A673 (cell line): ENCODE data around the gene MKRN2. TPM values are rescaled to one million over a fixed set of nuclear protein-coding genes. Genes with fewer than 3 reads are reported as not detected.
"Not testable (repeated sequence)": the region's sequence is repeated elsewhere in the genome, so short reads cannot be mapped to it uniquely, and the experiment has no call there.

Experiments
- BruUV-seq: library from RNA; stranded (reverse); fragments of 400-500 nt; replicated peaks from 2 replicates; lab custom pipeline; 2021; lab: Mats Ljungman, UMichigan
- CTCF ChIA-PET: fragments of 300-600 bp; sonication (Branson Sonifier 250); formaldehyde crosslinking; loops from one replicate; lab custom pipeline; 2022; ENCODE audit warnings: antibody characterized with exemption; lab: Charles Lee
- POLR2A ChIA-PET: fragments of 300-600 bp; sonication (Branson Sonifier 250); formaldehyde crosslinking; loops from one replicate; lab custom pipeline; 2022; ENCODE audit warnings: antibody characterized with exemption; ENCODE audit not compliant: low non-redundant PET; lab: Charles Lee
- DNase-seq: peaks from one replicate; pipeline ENCODE4 v3.0.0-alpha.2; 2015; ENCODE audit warnings: low spot score
- H3K27ac ChIP-seq: fragments of 200-600 bp; sonication (generic); 2 replicates; pipeline ENCODE4 v1.5.1; 2016; ENCODE audit warnings: mixed run types, low read depth, mild to moderate bottlenecking, mixed read lengths, antibody characterized with exemption, low read length; ENCODE audit not compliant: poor library complexity, severe bottlenecking
- H3K27me3 ChIP-seq: fragments of 200-600 bp; sonication (generic); replicated peaks from 2 replicates; pipeline ENCODE4 v1.6.1; 2017; ENCODE audit warnings: mixed run types, low read depth, mild to moderate bottlenecking, mixed read lengths, antibody characterized with exemption, low read length; ENCODE audit not compliant: insufficient read depth, poor library complexity
- H3K36me3 ChIP-seq: fragments of 200-600 bp; sonication (generic); 2 replicates; pipeline ENCODE4 v1.6.1; 2016; ENCODE audit warnings: mixed run types, mild to moderate bottlenecking, mixed read lengths, antibody characterized with exemption, low read length; ENCODE audit not compliant: insufficient read depth, poor library complexity, severe bottlenecking
- H3K4me1 ChIP-seq: fragments of 200-600 bp; sonication (generic); 2 replicates; pipeline ENCODE4 v1.6.1; 2017; ENCODE audit warnings: mixed run types, mild to moderate bottlenecking, mixed read lengths, antibody characterized with exemption, low read length; ENCODE audit not compliant: insufficient read depth, poor library complexity, severe bottlenecking
- H3K4me3 ChIP-seq: fragments of 200-600 bp; sonication (generic); 2 replicates; pipeline ENCODE4 v1.5.1; 2016; ENCODE audit warnings: low read depth, mixed run types, mild to moderate bottlenecking, mixed read lengths, low read length; ENCODE audit not compliant: poor library complexity, severe bottlenecking
- H3K9me3 ChIP-seq: fragments of 200-600 bp; sonication (generic); 2 replicates; pipeline ENCODE4 v1.6.1; 2016; ENCODE audit warnings: mixed run types, low read depth, mild to moderate bottlenecking, mixed read lengths, antibody characterized with exemption, low read length; ENCODE audit not compliant: poor library complexity, severe bottlenecking
- CTCF ChIP-seq: fragments of 300-800, 200-600 bp; sonication (generic); conservative IDR thresholded peaks from 2 replicates; pipeline ENCODE4 v1.5.1; 2017; ENCODE audit warnings: low read depth, mild to moderate bottlenecking, antibody characterized with exemption, low read length, moderate library complexity, mixed read lengths
- EZH2 ChIP-seq: fragments of 200-600 bp; sonication (generic); IDR thresholded peaks from 2 replicates; pipeline ENCODE4 v1.6.1; 2017; ENCODE audit warnings: borderline replicate concordance, low read depth, mild to moderate bottlenecking, mixed read lengths, antibody characterized with exemption, low read length; ENCODE audit not compliant: poor library complexity, severe bottlenecking
- intact Hi-C: fragments of 100-400 bp; cut with micrococcal nuclease; formaldehyde crosslinking; loops from one replicate; pipeline ENCODE4 v1.10.0; 2022; ENCODE audit not compliant: unreplicated experiment
- total RNA-seq: library from RNA; stranded (reverse); gene quantifications from 2 replicates; pipeline ENCODE4 v1.2.3, GENCODE V29; 2021

Gene MKRN2
- total RNA-seq, 1 experiment from 2014 or later = 47.3 TPM

- Histone ChIP-seq H3K27ac (no peak overlapping the region), H3K27me3 (no peaks in the 10 kb centered on the region), H3K4me1 (no peaks in the 10 kb centered on the region), H3K4me3 (no peak overlapping the region), H3K36me3 (no peaks in the 10 kb centered on the region), H3K9me3 (no peaks in the 10 kb centered on the region)
- ChIA-PET POLR2A (no interaction called here), CTCF (no interaction called here)
- intact Hi-C loops = no loop called here
- TF ChIP-seq CTCF (no peak), EZH2 (no peak)
- BruUV-seq = no TSS peak
- DNase-seq = no peak
These were observed 71.9 kb downstream of the MKRN2 start for GRCh38 chr3:12628813-12629212.

- no peak overlapping the region for H3K27ac ChIP-seq
- H3K27me3 ChIP-seq = no peaks in the 10 kb centered on the region
- H3K4me3 ChIP-seq = no peak overlapping the region
- CTCF ChIA-PET = no interaction called here
- H3K9me3 ChIP-seq = no peaks in the 10 kb centered on the region
- POLR2A ChIA-PET = no interaction called here
- intact Hi-C loops = no loop called here
- H3K36me3 ChIP-seq = no peaks in the 10 kb centered on the region
- DNase-seq = no peak
- TF ChIP-seq CTCF (no peak), EZH2 (no peak)
- BruUV-seq = no TSS peak
- no peaks in the 10 kb centered on the region for H3K4me1 ChIP-seq
These were observed 72.7 kb downstream of the MKRN2 start for GRCh38 chr3:12629560-12629959.

- H3K27ac ChIP-seq = no peak overlapping the region
- intact Hi-C loops = no loop called here
- no peaks in the 10 kb centered on the region for H3K9me3 ChIP-seq
- no peak for DNase-seq
- no TSS peak for BruUV-seq
- H3K4me1 ChIP-seq = no peaks in the 10 kb centered on the region
- no peaks in the 10 kb centered on the region for H3K36me3 ChIP-seq
- H3K4me3 ChIP-seq = no peak overlapping the region
- no peaks in the 10 kb centered on the region for H3K27me3 ChIP-seq
- CTCF ChIA-PET = no interaction called here
- TF ChIP-seq EZH2 = no peak
- TF ChIP-seq CTCF = no peak
- POLR2A ChIA-PET = no interaction called here
These were observed 73.4 kb downstream of the MKRN2 start for GRCh38 chr3:12630292-12630691.

- H3K36me3 ChIP-seq, H3K9me3 ChIP-seq, DNase-seq, BruUV-seq, CTCF ChIA-PET, H3K27me3 ChIP-seq, intact Hi-C loops, H3K4me1 ChIP-seq, POLR2A ChIA-PET, H3K27ac ChIP-seq, H3K4me3 ChIP-seq: not testable (repeated sequence)
These were observed 74.0 kb downstream of the MKRN2 start for GRCh38 chr3:12630843-12631242.
